Measurements from ENCODE around the gene SPPL2B. TPM values are rescaled to one million over a fixed set of nuclear protein-coding genes. Genes with fewer than 3 reads are reported as not detected.

The SPPL2B gene
- total and polyA plus RNA-seq, 9 donors, result 1.5 to 66.6 (median 47.9) TPM

DNA sequence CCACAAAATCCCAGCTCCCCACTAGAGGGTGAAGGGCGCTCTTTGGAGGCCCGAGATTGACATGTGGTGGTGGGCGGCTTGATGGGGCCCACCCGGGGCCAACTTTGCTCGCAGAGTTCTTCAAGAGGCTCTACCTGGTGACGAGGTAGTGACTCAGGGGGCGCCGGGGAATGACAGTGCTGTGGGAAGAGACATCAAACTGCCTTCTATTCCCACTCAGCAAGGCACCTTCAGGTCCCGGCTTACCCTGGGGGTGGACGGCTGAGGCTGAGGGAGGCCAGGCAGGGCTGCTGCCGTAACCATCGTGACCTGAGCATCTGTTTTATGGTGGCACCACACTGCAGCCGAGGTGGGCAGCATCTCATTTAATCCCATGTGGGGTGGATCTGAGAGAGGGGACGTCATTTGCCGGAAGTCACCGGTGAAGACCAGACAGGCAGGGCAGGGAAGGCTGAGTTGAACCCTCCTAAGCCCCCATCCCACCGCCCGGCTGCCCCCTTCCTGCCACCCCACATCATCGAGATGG, 22.1 kb upstream of the SPPL2B start:
- WGBS, 3 donors, result 76 to 81% (median 81%) methylated on average over 19 of the region's 19 CpGs
- no peak overlapping the region for H3K27ac ChIP-seq
- no peaks in the 10 kb centered on the region for H3K36me3 ChIP-seq
- no peak for DNase-seq
- no peak overlapping the region for H3K4me3 ChIP-seq
- no peaks in the 10 kb centered on the region for H3K27me3 ChIP-seq
- TF ChIP-seq POLR2A (IDR thresholded peaks at IDR 0.05), result no peak
- TF ChIP-seq, protein P1, sequence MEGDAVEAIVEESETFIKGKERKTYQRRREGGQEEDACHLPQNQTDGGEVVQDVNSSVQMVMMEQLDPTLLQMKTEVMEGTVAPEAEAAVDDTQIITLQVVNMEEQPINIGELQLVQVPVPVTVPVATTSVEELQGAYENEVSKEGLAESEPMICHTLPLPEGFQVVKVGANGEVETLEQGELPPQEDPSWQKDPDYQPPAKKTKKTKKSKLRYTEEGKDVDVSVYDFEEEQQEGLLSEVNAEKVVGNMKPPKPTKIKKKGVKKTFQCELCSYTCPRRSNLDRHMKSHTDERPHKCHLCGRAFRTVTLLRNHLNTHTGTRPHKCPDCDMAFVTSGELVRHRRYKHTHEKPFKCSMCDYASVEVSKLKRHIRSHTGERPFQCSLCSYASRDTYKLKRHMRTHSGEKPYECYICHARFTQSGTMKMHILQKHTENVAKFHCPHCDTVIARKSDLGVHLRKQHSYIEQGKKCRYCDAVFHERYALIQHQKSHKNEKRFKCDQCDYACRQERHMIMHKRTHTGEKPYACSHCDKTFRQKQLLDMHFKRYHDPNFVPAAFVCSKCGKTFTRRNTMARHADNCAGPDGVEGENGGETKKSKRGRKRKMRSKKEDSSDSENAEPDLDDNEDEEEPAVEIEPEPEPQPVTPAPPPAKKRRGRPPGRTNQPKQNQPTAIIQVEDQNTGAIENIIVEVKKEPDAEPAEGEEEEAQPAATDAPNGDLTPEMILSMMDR (IDR thresholded peaks at IDR 0.05), result no peak
- no peak for TF ChIP-seq EP300 (IDR thresholded peaks at IDR 0.05)
- H3K9me3 ChIP-seq, result no peaks in the 10 kb centered on the region
- intact Hi-C loops (cut with DNase I), result loop anchor here in 1 of 4 donors (10.0 kb wide), 1 partner anchor 1152 kb away; no protein-coding TSS in a partner anchor
- H3K4me1 ChIP-seq (ENCODE audit: insufficient read depth), result no peaks in the 10 kb centered on the region

DNA sequence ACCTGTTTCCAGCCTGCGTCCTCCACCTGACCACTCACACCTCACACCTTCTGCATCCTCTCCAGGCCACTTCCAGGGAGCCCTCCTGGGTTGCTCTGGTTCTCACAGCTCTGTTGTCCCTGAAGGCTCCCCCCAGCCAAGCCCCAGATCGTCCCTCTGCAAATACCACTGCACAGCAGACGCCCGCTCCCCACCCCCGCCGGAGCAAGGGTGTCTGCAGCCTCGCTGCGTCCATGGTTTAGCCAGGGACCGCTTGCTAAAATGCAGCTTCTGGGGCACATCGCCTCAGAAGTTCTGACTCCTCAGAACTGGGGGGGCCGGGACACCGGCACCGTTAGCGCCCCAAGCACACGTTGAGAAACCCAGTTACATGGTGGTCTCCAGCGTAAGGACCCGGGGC, 21.5 kb upstream of the SPPL2B start:
- no peak for DNase-seq
- TF ChIP-seq POLR2A (IDR thresholded peaks at IDR 0.05) (no peak), EP300 (IDR thresholded peaks at IDR 0.05) (no peak)
- TF ChIP-seq, protein P1 (IDR thresholded peaks at IDR 0.05), result no peak
- H3K4me3 ChIP-seq, result no peak overlapping the region
- no peaks in the 10 kb centered on the region for H3K9me3 ChIP-seq
- no peak overlapping the region for H3K27ac ChIP-seq
- no peaks in the 10 kb centered on the region for H3K27me3 ChIP-seq
- no peaks in the 10 kb centered on the region for H3K36me3 ChIP-seq
- WGBS, 3 donors, result 53 to 61% (median 59%) methylated on average over 15 to 17 of the region's 17 CpGs
- intact Hi-C loops (cut with DNase I), result loop anchor here in 1 of 4 donors (10.0 kb wide), 1 partner anchor 1152 kb away; no protein-coding TSS in a partner anchor
- no peaks in the 10 kb centered on the region for H3K4me1 ChIP-seq (ENCODE audit: insufficient read depth)

DNA sequence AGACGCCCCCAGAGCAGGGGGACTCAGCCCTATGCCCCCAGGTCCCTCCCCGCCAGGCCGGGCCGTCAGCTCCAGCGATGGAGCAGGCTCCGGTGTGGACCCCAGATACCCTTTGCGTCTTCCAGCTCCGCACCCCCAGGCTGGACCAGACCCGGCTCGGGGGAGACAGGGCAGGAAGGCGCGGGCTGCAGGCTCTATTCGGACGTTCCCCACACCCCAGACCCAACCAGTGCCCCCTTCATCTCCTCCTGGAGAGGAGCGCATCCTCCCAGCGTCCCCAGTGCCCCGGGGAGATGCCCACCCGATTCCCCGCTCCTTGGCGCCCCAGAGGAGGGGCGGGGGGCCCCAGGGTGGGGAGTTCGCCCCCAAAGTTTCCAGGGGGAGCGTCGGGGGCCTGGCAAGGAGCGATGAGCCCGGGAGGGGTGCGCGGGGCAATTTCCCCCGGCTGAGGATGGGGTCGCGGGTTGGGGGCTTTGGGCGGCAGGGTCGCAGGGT, 20.9 kb upstream of the SPPL2B start:
- H3K27me3 ChIP-seq, result no peaks in the 10 kb centered on the region
- no peak overlapping the region for H3K27ac ChIP-seq
- no peaks in the 10 kb centered on the region for H3K36me3 ChIP-seq
- TF ChIP-seq EP300 (IDR thresholded peaks at IDR 0.05) (no peak), POLR2A (IDR thresholded peaks at IDR 0.05) (no peak)
- TF ChIP-seq, protein P1 (IDR thresholded peaks at IDR 0.05), result no peak
- H3K4me3 ChIP-seq, result no peak overlapping the region
- no peaks in the 10 kb centered on the region for H3K4me1 ChIP-seq (ENCODE audit: insufficient read depth)
- 6 to 15% (median 14%) methylated on average over 16 to 33 of the region's 33 CpGs for WGBS, 3 donors
- no peak for DNase-seq
- no peaks in the 10 kb centered on the region for H3K9me3 ChIP-seq
- intact Hi-C loops (cut with DNase I), result loop anchor here in 1 of 4 donors (10.0 kb wide), 1 partner anchor 1153 kb away; no protein-coding TSS in a partner anchor

DNA sequence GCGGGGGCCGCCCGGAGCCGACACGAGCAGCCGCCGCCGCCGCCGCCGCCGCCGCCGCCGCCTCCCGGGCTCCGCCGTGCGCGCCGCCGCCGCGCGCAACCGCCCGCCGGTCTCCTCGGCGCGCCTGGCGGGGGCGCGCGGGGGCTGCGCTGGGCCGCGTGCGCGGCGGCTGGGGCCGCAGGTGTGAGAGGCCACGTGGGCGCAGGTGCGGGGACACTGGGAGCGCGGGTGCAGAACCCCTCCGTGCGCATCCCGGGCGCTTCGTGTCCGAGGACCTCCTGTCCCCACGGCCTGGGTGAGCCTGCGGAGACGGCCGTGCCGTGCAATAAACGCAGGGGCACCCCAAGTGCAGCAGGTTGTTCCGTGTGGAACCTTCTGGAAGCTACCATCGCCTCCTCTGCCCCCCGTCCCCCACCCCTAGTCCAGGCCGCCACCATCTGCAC, 20.3 kb upstream of the SPPL2B start, which contains the start of gene LINGO3:
TSS of gene LINGO3 (minus strand) at position 41 of the 443 bp plus-strand sequence. CDS start 16,378 bp downstream, outside the sequence.
- Histone ChIP-seq H3K9me3 (no peaks in the 10 kb centered on the region), H3K4me1 (ENCODE audit: insufficient read depth) (no peaks in the 10 kb centered on the region), H3K4me3 (no peak within 1 kb of the TSS), H3K27ac (no peak within 1 kb of the TSS), H3K36me3 (no peaks in the 10 kb centered on the region), H3K27me3 (no peaks in the 10 kb centered on the region)
- intact Hi-C loops (cut with DNase I), result loop anchor here in 1 of 4 donors (10.0 kb wide), 1 partner anchor 1153 kb away; no protein-coding TSS in a partner anchor
- TF ChIP-seq EP300 (IDR thresholded peaks at IDR 0.05), result no peak
- TF ChIP-seq POLR2A (IDR thresholded peaks at IDR 0.05), result no peak
- TF ChIP-seq, protein P1 (IDR thresholded peaks at IDR 0.05), result no peak
- 2 to 18% (median 3%) methylated on average over 9 to 63 of the region's 63 CpGs for WGBS, 3 donors
- DNase-seq, result no peak

Data from ovary (tissue), 9 donors.